ENCODE results near the gene DCUN1D1. TPM values are rescaled to one million over a fixed set of nuclear protein-coding genes. Genes with fewer than 3 reads are reported as not detected.

The DCUN1D1 gene
- total and polyA plus RNA-seq, 2 of the 13 experiments (the other 11 are each of a cell fraction or from before 2014, with no cell fraction given), result 10.5 to 39.7 TPM

DNA sequence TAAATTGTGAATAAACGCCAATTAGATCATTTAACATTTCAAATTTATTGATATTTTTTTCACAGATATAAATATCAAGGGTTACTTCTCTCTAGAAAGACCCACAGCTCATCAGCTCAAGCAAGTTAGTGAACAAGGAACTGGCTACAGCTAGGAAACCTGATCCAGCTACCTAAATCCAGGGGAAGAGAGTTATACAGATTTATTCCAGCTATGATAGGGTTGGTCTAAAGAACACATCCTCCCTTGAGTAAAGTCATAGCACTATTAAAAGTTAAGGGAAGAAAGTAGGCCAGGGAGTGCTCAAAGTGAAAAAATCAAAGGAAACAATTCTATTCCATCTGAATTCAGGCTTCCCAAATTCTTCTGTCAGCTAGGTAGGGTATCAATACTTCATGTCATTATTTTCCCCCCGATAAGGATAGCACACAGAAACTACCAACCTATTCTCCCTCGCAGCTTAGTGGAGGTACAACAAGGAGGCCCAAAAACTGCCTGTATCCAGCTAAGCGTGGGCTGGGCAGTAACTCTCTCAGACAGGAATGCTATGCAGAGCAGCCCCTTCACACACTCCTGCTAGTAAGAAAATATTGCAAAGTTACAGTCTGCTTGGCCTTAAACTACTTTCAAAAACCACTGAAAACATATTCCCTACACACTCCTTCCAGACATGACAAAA lies 44.0 kb downstream of the DCUN1D1 start:
- Histone ChIP-seq H3K27ac (ENCODE audit: extremely low read length, insufficient read depth, low read length) (no peak overlapping the region), H3K4me2 (ENCODE audit: low read depth, low read length) (no peak overlapping the region), H2AFZ (ENCODE audit: low read length) (no peak overlapping the region), H3K36me3 (replicated peaks in 1 of 2; ENCODE audit: control insufficient read depth in 1 of 2, insufficient read depth in 2 of 2, low read length in 2 of 2) (no peaks in the 10 kb centered on the region), H3K27me3 (ENCODE audit: control insufficient read depth in 1 of 2, insufficient read depth in 2 of 2, low read length in 2 of 2) (no peaks in the 10 kb centered on the region), H4K20me1 (ENCODE audit: insufficient read depth, low read length) (no peaks in the 10 kb centered on the region), H3K9ac (ENCODE audit: insufficient read depth, low read depth, low read length) (no peak overlapping the region), H3K79me2 (ENCODE audit: insufficient read depth, low read length) (no peaks in the 10 kb centered on the region), H3K4me3 (replicated peaks in 1 of 3; ENCODE audit: insufficient read depth in 1 of 3, low read depth in 2 of 3, low read length in 3 of 3) (no peak overlapping the region), H3K9me3 (ENCODE audit: low read length) (no peaks in the 10 kb centered on the region), H3K4me1 (ENCODE audit: insufficient read depth, low read length) (no peaks in the 10 kb centered on the region)
- ATAC-seq (no peak), DNase-seq (ENCODE audit: low spot score) (no peak), FAIRE-seq (no peak)
- BruUV-seq (replicated peaks), result no TSS peak
- TF ChIP-seq ZBTB8A (CRISPR knock-in tag; IDR thresholded peaks at IDR 0.05; ENCODE audit: borderline replicate concordance, low read depth) (no peak), ZNF768 (CRISPR knock-in tag; IDR thresholded peaks at IDR 0.05) (no peak), KDM5B (CRISPR knock-in tag; IDR thresholded peaks at IDR 0.05; ENCODE audit: borderline replicate concordance) (no peak), ZNF20 (CRISPR knock-in tag; IDR thresholded peaks at IDR 0.05) (no peak), FOXA3 (CRISPR knock-in tag; IDR thresholded peaks at IDR 0.05) (no peak), ZNF276 (CRISPR knock-in tag; IDR thresholded peaks at IDR 0.05; ENCODE audit: low read depth) (no peak)
- WGBS (ENCODE audit: low lambda C conversion rate), result 91% methylated on average over 4 of the region's 4 CpGs
- in situ Hi-C loops (cut with HindIII; ENCODE audit: extremely low pct_ligation_motif_present, low pct_unique_long_range_greater_than_20kb), result no loop called here
- intact Hi-C loops (cut with micrococcal nuclease; ENCODE audit: unreplicated experiment), result no loop called here
- ChIA-PET CTCF (ENCODE audit: low intra/inter-chr PET ratio, low total read pairs) (no interaction called here), POLR2A (no interaction called here)

DNA sequence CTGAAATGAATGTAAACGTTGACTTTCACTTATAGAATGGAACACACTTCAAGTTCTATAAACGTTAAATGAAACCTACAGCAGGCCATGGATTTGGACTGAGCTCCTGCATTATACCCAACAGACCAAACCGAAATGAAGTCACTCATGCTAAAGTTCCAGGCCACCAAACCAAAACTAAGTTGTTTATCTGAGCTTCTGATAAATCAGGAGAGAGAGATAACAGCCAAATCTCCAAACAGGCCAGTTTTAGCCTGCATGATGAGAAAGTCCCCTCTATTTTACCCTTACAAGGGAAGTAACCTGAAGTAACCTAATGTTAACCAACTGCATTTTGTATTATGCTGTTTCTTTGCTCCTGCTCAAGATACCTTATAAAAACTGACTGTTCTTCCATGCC lies 44.5 kb downstream of the DCUN1D1 start:
- in situ Hi-C loops (cut with HindIII; ENCODE audit: extremely low pct_ligation_motif_present, low pct_unique_long_range_greater_than_20kb), result no loop called here
- 77% methylated on average over 3 of the region's 3 CpGs for WGBS (ENCODE audit: low lambda C conversion rate)
- no peaks in the 10 kb centered on the region for H4K20me1 ChIP-seq (ENCODE audit: insufficient read depth, low read length)
- H3K9ac ChIP-seq (ENCODE audit: insufficient read depth, low read depth, low read length), result no peak overlapping the region
- no peak for TF ChIP-seq SOX5 (CRISPR knock-in tag; IDR thresholded peaks at IDR 0.05; ENCODE audit: borderline replicate concordance)
- no peak for TF ChIP-seq MLX (CRISPR knock-in tag; IDR thresholded peaks at IDR 0.05)
- no peak for TF ChIP-seq ZNF652 (CRISPR knock-in tag; IDR thresholded peaks at IDR 0.05; ENCODE audit: borderline replicate concordance, low read depth)
- no peak for TF ChIP-seq ELF3 (CRISPR knock-in tag; IDR thresholded peaks at IDR 0.05)
- no peak for TF ChIP-seq ZSCAN12 (CRISPR knock-in tag; IDR thresholded peaks at IDR 0.05)
- TF ChIP-seq REXO4 (CRISPR knock-in tag; IDR thresholded peaks at IDR 0.05; ENCODE audit: borderline replicate concordance), result no peak
- no peak for TF ChIP-seq KMT2B (CRISPR knock-in tag; IDR thresholded peaks at IDR 0.05)
- no peak for TF ChIP-seq SYNCRIP (IDR thresholded peaks at IDR 0.05; ENCODE audit: insufficient read depth, low read depth, low read length)
- no peak for TF ChIP-seq ZBTB46 (CRISPR knock-in tag; IDR thresholded peaks at IDR 0.05; ENCODE audit: borderline replicate concordance)
- H3K27me3 ChIP-seq (ENCODE audit: control insufficient read depth in 1 of 2, insufficient read depth in 2 of 2, low read length in 2 of 2), result no peaks in the 10 kb centered on the region
- H3K27ac ChIP-seq (ENCODE audit: extremely low read length, insufficient read depth, low read length), result no peak overlapping the region
- H3K9me3 ChIP-seq (ENCODE audit: low read length), result no peaks in the 10 kb centered on the region
- H3K4me1 ChIP-seq (ENCODE audit: insufficient read depth, low read length), result no peaks in the 10 kb centered on the region
- H3K4me2 ChIP-seq (ENCODE audit: low read depth, low read length), result no peak overlapping the region
- POLR2A ChIA-PET, result no interaction called here
- FAIRE-seq (no peak), DNase-seq (ENCODE audit: low spot score) (no peak), ATAC-seq (no peak)
- no peak overlapping the region for H3K4me3 ChIP-seq (replicated peaks in 1 of 3; ENCODE audit: insufficient read depth in 1 of 3, low read depth in 2 of 3, low read length in 3 of 3)
- H2AFZ ChIP-seq (ENCODE audit: low read length), result no peak overlapping the region
- no peaks in the 10 kb centered on the region for H3K79me2 ChIP-seq (ENCODE audit: insufficient read depth, low read length)
- BruUV-seq (replicated peaks), result no TSS peak
- CTCF ChIA-PET (ENCODE audit: low intra/inter-chr PET ratio, low total read pairs), result no interaction called here
- H3K36me3 ChIP-seq (replicated peaks in 1 of 2; ENCODE audit: control insufficient read depth in 1 of 2, insufficient read depth in 2 of 2, low read length in 2 of 2), result no peaks in the 10 kb centered on the region
- intact Hi-C loops (cut with micrococcal nuclease; ENCODE audit: unreplicated experiment), result no loop called here
